ENCODE results near the gene CRADD.

Gene CRADD

GRCh38 chr12:93832131-93832530 lies 155.0 kb downstream of the CRADD start:
- H3K27ac ChIP-seq, result no peak overlapping the region
- no peak for TF ChIP-seq CTCF (conservative IDR thresholded peaks at IDR 0.05)

- no peak for TF ChIP-seq CTCF (conservative IDR thresholded peaks at IDR 0.05)
Measured at GRCh38 chr12:93833946-93834345, 156.8 kb downstream of the CRADD start.

GRCh38 chr12:93836620-93837260 lies 159.6 kb downstream of the CRADD start:
- H3K27ac ChIP-seq, result no peak overlapping the region
- no peak for TF ChIP-seq CTCF (conservative IDR thresholded peaks at IDR 0.05)

More at GRCh38 chr12:93833946-93834345, 156.8 kb downstream of the CRADD start:
- no peak overlapping the region for H3K27ac ChIP-seq

GRCh38 chr12:93838193-93838592 lies 161.0 kb downstream of the CRADD start:
- no peak overlapping the region for H3K27ac ChIP-seq
- no peak for TF ChIP-seq CTCF (conservative IDR thresholded peaks at IDR 0.05)

- TF ChIP-seq CTCF (conservative IDR thresholded peaks at IDR 0.05), result no peak
- H3K27ac ChIP-seq, result no peak overlapping the region
Measured at GRCh38 chr12:93839064-93839463, 161.9 kb downstream of the CRADD start.

- H3K27ac ChIP-seq, result no peak overlapping the region
- TF ChIP-seq CTCF (conservative IDR thresholded peaks at IDR 0.05), result no peak
Measured at GRCh38 chr12:93841671-93842070, 164.5 kb downstream of the CRADD start.

GRCh38 chr12:93844164-93844784 lies 167.1 kb downstream of the CRADD start:
- no peak for TF ChIP-seq CTCF (conservative IDR thresholded peaks at IDR 0.05)
- no peak overlapping the region for H3K27ac ChIP-seq

Measured in VCaP (cell line).